ENCODE measurements around the gene RIMBP3B. TPM values are rescaled to one million over a fixed set of nuclear protein-coding genes. Genes with fewer than 3 reads are reported as not detected.
"Not testable (repeated sequence)": the region's sequence is repeated elsewhere in the genome, so short reads cannot be mapped to it uniquely, and the experiment has no call there.

The RIMBP3B gene, protein sequence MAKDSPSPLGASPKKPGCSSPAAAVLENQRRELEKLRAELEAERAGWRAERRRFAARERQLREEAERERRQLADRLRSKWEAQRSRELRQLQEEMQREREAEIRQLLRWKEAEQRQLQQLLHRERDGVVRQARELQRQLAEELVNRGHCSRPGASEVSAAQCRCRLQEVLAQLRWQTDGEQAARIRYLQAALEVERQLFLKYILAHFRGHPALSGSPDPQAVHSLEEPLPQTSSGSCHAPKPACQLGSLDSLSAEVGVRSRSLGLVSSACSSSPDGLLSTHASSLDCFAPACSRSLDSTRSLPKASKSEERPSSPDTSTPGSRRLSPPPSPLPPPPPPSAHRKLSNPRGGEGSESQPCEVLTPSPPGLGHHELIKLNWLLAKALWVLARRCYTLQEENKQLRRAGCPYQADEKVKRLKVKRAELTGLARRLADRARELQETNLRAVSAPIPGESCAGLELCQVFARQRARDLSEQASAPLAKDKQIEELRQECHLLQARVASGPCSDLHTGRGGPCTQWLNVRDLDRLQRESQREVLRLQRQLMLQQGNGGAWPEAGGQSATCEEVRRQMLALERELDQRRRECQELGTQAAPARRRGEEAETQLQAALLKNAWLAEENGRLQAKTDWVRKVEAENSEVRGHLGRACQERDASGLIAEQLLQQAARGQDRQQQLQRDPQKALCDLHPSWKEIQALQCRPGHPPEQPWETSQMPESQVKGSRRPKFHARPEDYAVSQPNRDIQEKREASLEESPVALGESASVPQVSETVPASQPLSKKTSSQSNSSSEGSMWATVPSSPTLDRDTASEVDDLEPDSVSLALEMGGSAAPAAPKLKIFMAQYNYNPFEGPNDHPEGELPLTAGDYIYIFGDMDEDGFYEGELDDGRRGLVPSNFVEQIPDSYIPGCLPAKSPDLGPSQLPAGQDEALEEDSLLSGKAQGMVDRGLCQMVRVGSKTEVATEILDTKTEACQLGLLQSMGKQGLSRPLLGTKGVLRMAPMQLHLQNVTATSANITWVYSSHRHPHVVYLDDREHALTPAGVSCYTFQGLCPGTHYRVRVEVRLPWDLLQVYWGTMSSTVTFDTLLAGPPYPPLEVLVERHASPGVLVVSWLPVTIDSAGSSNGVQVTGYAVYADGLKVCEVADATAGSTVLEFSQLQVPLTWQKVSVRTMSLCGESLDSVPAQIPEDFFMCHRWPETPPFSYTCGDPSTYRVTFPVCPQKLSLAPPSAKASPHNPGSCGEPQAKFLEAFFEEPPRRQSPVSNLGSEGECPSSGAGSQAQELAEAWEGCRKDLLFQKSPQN (N-terminal part only)
- total RNA-seq (2014; rRNA removed), result 0.64 and 0.98 TPM in 2 replicates
- polyA plus RNA-seq (2012), result 0.13 TPM

DNA sequence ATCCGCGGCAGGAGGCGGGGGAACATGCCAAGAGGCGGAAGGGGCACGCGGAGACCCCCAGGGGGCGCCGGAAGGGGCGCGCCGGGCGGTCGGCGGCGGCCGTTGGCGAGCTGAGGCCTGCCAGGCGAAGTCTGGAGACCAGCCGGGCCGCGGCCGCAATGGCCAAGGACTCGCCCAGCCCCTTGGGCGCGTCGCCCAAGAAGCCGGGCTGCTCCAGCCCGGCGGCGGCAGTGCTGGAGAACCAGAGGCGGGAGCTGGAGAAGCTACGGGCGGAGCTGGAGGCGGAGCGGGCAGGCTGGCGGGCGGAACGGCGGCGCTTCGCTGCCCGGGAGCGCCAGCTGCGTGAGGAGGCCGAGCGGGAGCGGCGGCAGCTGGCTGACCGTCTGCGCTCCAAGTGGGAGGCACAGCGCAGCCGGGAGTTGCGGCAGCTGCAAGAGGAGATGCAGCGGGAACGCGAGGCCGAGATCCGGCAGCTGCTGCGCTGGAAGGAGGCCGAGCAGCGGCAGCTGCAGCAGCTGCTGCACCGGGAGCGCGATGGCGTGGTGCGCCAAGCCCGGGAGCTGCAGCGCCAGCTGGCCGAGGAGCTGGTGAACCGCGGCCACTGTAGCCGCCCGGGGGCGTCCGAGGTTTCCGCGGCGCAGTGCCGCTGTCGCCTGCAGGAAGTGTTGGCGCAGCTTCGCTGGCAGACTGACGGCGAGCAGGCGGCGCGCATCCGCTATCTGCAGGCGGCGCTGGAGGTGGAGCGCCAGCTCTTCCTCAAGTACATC lies at the start of gene RIMBP3B:
TSS of gene RIMBP3B (plus strand) at position 51 of the 767 bp plus-strand sequence. CDS start at position 159, 108 bp downstream.
- not testable (repeated sequence) for DNase-seq (ENCODE audit: low read depth)

DNA sequence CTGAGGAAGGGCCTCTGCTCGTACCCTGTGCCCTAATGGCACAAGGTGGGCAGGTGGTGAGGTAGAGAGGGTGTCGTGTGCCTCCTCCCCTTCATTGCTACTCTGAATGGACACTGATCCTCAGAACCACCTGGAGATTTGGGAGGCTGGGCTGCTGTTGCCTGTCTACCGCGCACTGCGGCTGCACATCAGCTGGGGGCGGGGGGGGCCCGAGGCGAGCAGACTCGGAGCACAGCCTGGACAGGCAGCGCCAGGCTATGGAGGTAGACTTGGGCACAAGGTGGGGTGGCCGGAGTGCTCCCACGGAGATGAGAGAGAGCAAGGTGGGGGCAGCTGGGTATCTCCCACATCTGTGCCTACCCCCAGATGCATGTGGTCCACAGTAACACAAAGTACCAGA lies 26.0 kb upstream of the RIMBP3B start:
- DNase-seq (ENCODE audit: low read depth), result not testable (repeated sequence)

DNA sequence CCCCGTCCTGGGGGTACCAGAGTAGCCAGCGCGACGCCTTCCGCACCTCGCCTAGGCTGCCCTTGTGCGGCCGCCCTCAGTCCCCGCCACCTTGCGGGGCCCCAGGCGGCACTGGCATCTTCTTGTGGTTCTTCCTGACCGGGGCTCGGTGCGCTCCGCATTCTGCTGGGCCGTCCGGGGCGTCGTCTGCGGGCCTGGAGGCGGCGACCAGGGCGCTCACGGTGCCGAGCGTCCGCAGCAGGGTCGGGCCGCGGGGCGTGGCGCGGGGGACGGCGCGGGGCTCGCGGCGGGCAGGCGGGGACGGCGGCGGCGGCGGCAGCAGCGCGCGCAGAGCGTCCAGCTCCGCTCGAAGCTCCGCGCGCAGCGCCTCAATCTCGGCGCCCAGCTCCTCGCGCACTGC lies 23.0 kb upstream of the RIMBP3B start:
- not testable (repeated sequence) for DNase-seq (ENCODE audit: low read depth)

DNA sequence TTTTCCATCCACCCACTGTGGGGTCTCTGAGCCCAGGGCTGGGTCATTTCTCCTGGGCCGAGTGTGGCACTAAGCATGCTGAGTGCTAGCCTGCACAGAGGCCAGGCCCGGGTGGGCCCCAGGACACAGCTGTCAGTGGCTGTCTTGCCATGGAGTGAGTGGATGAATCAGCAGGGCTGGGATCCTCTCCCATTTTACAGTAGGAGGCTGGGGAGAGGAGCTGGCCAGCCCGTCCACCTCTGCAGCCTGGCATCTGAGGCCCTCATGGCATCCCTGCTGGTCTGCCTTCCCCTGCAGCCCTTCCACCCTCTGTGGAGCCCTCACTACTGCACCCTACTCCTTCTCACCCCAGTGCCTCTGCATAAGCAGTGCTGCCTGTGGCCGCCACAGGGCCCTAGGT lies 21.1 kb upstream of the RIMBP3B start:
- DNase-seq (ENCODE audit: low read depth), result not testable (repeated sequence)

DNA sequence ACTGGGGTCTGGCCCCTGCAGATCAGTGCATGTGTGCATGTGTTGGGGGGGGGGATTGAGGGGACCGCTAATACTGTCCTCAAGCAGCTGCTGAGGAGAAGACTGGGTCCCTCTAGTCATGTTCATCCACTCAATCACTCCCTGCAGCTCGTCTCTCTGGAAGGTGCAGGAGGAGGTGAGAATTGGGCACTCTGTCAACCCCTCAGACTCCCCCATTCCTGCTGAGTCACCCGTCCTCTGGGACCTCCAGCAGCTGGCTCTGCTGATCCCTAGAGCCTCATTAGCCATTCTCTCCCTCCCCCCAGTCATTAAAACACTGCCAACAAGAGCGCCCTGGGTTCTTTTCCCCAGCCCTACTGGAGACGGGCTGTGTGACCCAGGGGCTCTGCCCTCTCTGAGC lies 20.5 kb upstream of the RIMBP3B start:
- DNase-seq (ENCODE audit: low read depth), result peak; percentile 2

DNA sequence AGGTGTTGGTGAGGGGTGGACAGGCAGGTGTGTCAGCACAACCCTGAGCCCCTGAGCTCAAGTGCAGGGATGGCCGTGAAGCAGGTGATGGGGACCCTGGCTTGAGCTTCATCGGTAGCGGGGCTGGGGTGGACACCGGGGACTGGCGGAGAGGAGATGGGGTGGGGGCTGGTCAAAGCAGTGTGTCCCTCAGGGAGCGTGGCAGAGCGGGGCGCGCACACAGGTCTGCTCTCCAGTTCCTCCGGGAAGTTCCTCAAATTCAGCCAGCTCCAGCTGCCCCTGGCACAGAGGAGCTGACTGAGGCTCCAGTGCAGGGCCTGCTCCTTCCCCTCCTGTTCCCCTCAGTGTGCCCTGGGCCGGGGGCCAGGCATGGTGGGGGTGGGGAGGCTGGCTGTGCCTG lies 19.7 kb upstream of the RIMBP3B start:
- not testable (repeated sequence) for DNase-seq (ENCODE audit: low read depth)

DNA sequence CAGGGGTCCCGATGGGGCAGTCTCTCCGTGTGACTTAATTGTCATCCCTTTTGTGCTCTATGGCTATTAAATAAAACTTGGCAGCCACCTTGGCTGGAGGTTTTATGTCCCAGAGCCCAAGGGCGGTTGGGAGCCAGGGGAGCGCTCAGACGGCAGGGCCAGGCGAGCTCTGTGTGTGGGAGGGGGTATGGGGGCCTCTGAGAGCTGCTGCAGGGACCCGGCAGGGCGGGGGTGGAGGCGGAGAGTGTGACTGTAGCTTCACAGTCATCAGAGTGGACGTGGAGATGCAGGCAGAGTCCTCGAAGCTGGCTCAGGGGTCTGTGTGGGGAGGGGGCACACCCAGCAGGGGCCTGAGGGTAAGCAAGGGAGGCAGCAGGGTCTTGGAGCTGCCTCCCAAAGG lies 19.2 kb upstream of the RIMBP3B start:
- not testable (repeated sequence) for DNase-seq (ENCODE audit: low read depth)

DNA sequence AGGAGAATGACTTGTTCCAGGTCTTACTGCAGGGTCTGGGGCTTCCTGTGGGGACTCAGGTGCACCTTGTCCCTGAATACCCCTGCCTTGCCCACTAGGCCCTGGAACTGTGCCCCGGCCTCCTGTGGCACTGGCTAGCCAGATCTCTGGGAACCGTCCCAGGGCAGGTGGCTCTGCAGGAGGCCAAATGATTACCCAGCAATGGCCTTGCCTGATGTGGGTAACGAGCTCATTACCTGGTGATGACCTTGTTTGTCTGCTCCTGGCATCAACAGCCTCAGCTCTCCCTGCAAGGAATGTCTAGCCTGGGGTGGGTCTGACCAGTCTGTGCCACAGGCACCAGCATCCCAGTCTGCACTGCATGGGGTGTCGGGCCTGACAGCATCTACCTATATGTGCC lies 18.2 kb upstream of the RIMBP3B start:
- DNase-seq (ENCODE audit: low read depth), result not testable (repeated sequence)

DNA sequence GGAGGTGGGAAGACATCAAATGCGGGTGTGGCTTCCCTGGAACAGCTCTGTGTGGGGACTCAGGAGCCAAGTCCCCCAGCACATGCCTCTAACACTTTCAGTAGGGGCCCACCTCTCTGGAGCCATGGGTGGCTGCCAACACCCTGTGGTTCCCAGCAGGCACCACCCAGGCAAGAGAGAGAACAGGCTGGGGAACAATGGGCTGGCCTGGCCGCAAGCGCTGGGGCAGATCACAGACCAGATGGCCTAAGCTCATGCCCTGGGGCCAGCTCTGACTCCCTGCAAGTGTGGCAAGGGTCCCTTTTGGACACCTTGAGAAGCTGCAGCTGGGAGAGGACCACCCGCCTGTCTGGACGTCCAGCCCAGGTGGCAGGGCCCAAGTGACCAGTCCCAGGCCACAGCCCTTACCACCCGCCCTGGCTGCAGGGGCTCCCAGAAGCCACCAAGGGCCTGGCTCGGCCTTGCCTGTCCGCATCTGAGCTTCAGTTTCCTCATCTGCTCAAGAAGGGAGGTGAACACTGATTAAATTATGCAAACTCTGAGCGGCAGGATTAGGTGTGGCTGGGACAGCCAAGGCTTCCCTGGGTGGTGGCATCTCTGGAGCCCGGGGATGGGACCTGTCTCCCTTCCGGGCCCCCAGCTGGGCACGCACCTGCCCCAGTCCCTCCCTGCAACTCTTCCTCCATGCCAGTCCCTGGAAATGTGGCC lies 14.8 kb upstream of the RIMBP3B start:
- DNase-seq (ENCODE audit: low read depth), result not testable (repeated sequence)

DNA sequence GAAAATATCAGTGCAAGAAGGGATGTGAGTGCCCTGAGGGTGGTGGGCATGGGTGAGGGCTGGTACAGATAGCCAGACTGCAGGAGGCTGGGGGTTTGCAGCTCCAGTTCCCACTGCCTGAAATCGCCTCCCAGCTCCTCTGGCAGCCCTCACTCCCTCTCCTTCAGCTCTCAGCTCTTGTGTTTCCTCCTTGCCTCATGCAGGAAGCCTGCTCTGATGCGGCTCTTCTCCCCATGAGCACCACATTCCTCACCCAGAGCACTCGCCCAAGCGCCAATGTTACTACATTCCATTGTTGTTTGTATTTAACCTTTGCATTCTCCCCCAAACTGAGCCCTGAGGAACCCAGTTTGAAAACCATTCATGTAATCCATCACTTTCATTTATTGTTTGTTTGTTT lies 7.7 kb upstream of the RIMBP3B start:
- DNase-seq (ENCODE audit: low read depth), result not testable (repeated sequence)

DNA sequence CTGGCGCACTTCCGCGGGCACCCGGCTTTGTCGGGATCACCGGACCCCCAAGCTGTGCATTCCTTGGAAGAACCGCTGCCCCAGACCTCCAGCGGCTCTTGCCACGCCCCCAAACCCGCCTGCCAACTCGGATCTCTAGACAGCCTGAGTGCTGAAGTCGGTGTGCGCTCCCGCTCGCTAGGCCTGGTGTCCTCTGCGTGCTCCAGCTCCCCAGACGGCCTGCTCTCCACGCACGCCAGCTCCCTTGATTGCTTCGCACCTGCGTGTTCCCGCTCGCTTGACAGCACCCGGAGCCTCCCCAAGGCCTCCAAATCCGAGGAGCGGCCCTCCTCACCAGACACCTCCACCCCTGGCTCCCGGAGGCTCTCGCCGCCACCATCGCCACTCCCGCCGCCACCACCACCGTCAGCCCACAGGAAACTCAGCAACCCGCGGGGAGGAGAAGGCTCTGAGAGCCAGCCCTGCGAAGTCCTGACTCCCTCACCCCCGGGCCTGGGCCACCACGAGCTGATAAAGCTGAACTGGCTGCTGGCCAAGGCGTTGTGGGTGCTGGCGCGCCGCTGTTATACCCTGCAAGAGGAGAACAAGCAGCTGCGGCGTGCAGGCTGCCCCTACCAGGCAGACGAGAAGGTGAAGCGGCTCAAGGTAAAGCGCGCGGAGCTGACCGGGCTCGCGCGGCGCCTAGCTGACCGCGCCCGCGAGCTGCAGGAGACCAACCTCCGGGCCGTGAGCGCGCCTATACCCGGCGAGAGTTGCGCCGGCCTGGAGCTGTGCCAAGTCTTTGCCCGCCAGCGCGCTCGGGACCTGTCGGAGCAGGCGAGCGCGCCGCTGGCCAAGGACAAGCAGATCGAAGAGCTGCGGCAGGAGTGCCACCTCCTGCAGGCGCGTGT lies 1.2 kb downstream of the RIMBP3B start:
- not testable (repeated sequence) for DNase-seq (ENCODE audit: low read depth)

DNA sequence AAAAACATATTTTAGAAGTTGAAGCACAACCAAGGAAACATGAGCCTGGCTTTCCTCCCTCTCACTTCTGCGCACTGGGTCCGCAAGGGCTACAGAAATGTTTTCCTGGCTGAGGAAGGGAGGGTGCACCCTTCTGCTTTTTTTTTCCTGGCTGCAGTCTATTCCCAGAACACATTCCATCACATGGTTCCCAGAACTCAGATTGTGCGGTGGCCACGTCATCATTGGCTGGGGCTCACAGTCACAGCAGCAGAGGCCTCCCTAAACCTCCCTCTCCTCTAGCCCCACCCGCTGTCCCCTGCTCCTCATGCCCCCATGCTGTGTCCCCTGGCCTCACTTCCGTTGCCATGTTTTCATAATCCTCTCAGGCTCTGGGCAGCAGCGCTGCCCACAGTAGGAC lies 5.9 kb downstream of the RIMBP3B start:
- DNase-seq (ENCODE audit: low read depth), result not testable (repeated sequence)

DNA sequence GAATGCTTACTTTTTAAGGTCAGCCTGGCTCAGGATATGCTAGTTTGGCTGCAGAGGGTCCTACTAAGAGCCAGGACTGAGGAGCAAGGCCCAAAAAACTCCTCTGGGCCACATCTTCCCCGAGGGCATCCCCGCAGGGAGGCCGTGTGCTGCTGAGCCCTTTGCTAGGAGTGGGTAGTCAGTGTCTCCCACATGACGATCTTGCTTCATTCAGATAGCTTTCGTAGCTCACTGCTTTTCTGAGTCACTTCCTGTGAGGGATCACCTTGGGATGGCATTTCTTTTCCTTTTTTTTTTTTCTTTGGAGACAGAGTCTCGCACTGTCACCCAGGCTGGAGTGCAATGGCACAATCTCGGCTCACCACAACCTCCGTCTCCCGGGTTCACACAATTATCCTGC lies 6.5 kb downstream of the RIMBP3B start:
- not testable (repeated sequence) for DNase-seq (ENCODE audit: low read depth)

DNA sequence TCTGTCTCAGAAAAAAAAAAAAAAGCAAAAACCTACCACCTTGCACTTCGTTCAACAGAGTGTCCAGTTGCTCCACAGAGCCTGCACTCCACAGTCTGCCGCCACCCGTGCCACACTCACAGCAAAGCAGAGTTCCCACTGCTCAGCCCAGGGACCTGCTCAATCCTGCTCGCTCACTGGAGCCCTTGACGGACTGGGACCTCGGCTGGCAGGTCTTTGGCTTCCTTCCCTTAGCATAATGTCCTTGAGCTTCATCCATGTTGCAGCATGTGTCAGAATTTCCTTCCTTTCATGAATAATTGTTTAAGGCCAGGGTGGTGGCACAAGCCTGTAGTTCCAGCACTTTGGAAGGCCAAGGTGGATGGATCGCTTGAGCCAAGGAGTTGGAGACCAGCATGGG lies 11.1 kb downstream of the RIMBP3B start:
- not testable (repeated sequence) for DNase-seq (ENCODE audit: low read depth)

DNA sequence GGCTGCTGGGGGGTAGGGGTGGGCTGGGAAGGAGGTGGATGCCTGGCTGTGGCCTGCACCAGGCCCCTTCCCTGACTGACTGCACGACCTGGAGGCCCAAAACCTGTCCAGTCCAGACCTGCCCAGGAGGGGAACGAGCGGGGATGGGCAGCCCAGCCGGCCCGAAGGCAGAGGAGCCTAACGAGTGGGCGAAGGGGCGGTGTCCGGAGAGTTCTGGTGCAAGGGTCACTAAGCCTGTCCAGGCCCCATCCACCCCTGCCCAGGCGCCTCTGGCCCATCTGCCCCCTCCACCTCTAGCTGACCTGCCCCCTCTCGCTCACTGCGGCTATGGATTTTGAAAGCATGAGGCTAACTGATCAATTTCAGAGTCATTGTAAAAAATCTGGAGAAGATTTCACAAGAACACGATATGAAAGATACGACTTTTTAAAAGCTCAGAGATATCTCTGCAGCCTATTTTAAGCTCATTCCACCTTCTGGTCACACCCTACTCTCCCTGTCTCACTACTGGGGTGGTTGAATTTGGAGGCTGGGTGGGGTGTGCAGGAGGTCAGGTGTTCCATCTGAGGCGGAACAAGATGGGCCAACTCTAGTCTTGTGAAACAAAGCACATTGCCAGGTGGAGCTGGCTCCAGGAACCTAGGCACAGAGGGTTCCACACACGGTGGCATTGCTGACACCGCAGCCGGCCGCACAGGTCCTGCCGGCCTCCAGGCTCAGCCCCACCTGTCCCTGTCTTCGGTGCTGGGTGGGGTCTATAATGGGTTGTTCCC lies 17.8 kb downstream of the RIMBP3B start:
- DNase-seq (ENCODE audit: low read depth), result not testable (repeated sequence)

DNA sequence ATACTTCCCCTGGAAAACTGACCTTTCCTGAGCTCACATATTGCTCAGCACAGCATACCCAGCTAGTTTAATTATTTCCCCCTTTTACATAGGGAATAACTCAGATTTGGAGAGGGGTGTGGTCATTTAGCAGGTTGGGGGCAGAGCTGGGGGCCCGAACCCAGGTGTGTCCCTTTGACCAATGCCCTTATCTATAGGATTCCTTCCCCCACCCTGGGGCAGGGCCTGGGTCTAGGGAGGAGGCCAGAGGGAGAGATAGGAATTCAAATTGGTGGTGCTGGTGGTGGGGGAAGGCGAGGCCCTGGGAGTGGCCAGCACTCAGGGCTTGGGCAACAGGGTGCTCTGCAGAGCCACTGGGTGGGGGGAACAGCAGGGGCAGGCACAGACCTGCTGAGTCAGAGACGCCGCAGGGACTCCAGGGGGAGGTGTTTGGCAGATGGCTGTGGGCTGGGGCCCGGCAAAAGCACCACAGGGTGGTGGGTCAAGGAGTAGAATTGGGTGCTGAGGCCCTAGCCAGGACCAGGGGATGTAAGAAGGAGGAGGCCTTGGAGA lies 19.3 kb downstream of the RIMBP3B start:
- not testable (repeated sequence) for DNase-seq (ENCODE audit: low read depth)

DNA sequence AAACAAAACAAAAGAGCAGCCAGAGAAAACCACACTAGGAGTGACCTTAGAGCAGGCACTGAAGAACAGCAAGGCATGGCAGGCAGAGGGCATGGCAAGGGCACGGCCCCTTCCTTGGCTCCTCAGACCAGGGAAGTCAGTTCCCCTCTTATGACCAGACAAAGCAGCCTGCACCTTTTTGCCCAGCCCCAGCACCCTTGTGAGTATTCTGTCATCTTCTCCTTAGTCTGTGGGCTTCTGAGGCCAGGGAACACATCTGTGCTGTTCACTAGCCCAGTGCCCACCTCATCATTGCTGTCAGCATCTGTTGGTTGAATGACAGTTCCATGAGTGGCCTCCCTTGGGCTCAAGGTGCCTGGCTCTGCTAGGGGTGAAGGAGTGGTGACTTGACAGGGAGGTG lies 23.6 kb downstream of the RIMBP3B start:
- not testable (repeated sequence) for DNase-seq (ENCODE audit: low read depth)

DNA sequence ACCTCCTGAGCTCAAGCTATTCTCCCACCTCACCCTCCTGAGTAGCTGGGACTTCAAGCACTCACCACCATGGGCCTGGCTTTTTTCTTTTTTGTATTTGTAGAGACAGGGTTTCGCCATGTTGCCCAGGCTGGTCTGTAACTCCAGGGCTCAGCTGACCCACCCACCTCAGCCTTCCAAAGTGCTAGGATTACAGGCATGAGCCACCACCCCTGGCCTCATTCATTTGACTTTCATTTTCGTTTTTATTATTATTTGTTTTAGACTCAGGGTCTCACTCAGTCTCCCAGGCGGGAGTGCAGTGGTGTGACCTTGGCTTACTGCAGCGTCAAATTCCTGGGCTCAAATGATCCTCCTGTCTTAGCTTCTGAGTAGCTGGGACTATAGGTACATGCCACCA lies 24.2 kb downstream of the RIMBP3B start:
- not testable (repeated sequence) for DNase-seq (ENCODE audit: low read depth)
